ENCODE results near the gene TK1. TPM values are rescaled to one million over a fixed set of nuclear protein-coding genes. Genes with fewer than 3 reads are reported as not detected.

Gene TK1
- total and polyA plus RNA-seq, 7 donors, result 0.83 to 74.6 (median 6.9) TPM

GRCh38 chr17:78137392-78138203, 49.3 kb downstream of the TK1 start:
- H3K4me1 ChIP-seq, result peaks cover 0 to 13% (median 9%) of the 10 kb centered on the region in 4 donors
- intact Hi-C loops (cut with DNase I), result no loop called here
- no peaks in the 10 kb centered on the region for H3K9me3 ChIP-seq
- no peak for DNase-seq
- no peak overlapping the region for H3K4me3 ChIP-seq
- H3K36me3 ChIP-seq, result no peaks in the 10 kb centered on the region
- no peak for TF ChIP-seq POLR2AphosphoS5 (IDR thresholded peaks at IDR 0.05)
- TF ChIP-seq POLR2A (IDR thresholded peaks at IDR 0.05), result no peak
- TF ChIP-seq EP300 (IDR thresholded peaks at IDR 0.05), result no peak
- peaks cover 0 to 36% (median 23%) of the 10 kb centered on the region in 3 donors for H3K27me3 ChIP-seq
- WGBS, 2 donors, result 52 to 60% methylated on average over 26 of the region's 26 CpGs
- H3K27ac ChIP-seq, result no peak overlapping the region

- peaks cover 15 to 39% (median 33%) of the 10 kb centered on the region in 3 donors for H3K27me3 ChIP-seq
- H3K36me3 ChIP-seq, result no peaks in the 10 kb centered on the region
- no peak overlapping the region for H3K4me3 ChIP-seq
- TF ChIP-seq EP300 (IDR thresholded peaks at IDR 0.05) (no peak), POLR2A (IDR thresholded peaks at IDR 0.05) (no peak), CTCF (IDR thresholded peaks at IDR 0.05) (no peak), POLR2AphosphoS5 (IDR thresholded peaks at IDR 0.05) (no peak)
- intact Hi-C loops (cut with DNase I), result no loop called here
- H3K4me1 ChIP-seq, result peaks cover 0 to 25% (median 22%) of the 10 kb centered on the region in 4 donors
- DNase-seq, result no peak
- 94 to 96% methylated on average over 9 of the region's 9 CpGs for WGBS, 2 donors
- no peaks in the 10 kb centered on the region for H3K9me3 ChIP-seq
- no peak overlapping the region for H3K27ac ChIP-seq
These were observed 50.9 kb downstream of the TK1 start for GRCh38 chr17:78135858-78136500.

- TF ChIP-seq POLR2A (IDR thresholded peaks at IDR 0.05), result no peak
- no peak for TF ChIP-seq POLR2AphosphoS5 (IDR thresholded peaks at IDR 0.05)
- no peak for TF ChIP-seq EP300 (IDR thresholded peaks at IDR 0.05)
- no peak for TF ChIP-seq CTCF (IDR thresholded peaks at IDR 0.05)
- whole genome bisulfite sequencing, 2 donors, result 78 to 83% methylated on average over 9 of the region's 9 CpGs
These were observed 51.9 kb downstream of the TK1 start for GRCh38 chr17:78134899-78135385.

GRCh38 chr17:78133971-78134898, 52.6 kb downstream of the TK1 start:
- 46 to 48% methylated on average over 39 of the region's 39 CpGs for WGBS, 2 donors
- TF ChIP-seq EP300 (IDR thresholded peaks at IDR 0.05) (no peak), POLR2AphosphoS5 (IDR thresholded peaks at IDR 0.05) (no peak), CTCF (IDR thresholded peaks at IDR 0.05) (peak in 2 of 4 experiments; percentile 14 to 20), POLR2A (IDR thresholded peaks at IDR 0.05) (no peak)
- H3K27ac ChIP-seq, result no peak overlapping the region
- no peak for DNase-seq
- H3K36me3 ChIP-seq, result no peaks in the 10 kb centered on the region
- no peaks in the 10 kb centered on the region for H3K9me3 ChIP-seq
- H3K27me3 ChIP-seq, result peaks cover 16 to 49% (median 44%) of the 10 kb centered on the region in 3 donors
- peaks cover 0 to 22% (median 18%) of the 10 kb centered on the region in 4 donors for H3K4me1 ChIP-seq
- intact Hi-C loops (cut with DNase I), result no loop called here
- no peak overlapping the region for H3K4me3 ChIP-seq

More at GRCh38 chr17:78134899-78135385, 51.9 kb downstream of the TK1 start:
- intact Hi-C loops (cut with DNase I), result no loop called here
- no peak for DNase-seq
- H3K27me3 ChIP-seq, result peaks cover 16 to 42% (median 37%) of the 10 kb centered on the region in 3 donors
- H3K9me3 ChIP-seq, result no peaks in the 10 kb centered on the region
- H3K36me3 ChIP-seq, result no peaks in the 10 kb centered on the region
- H3K27ac ChIP-seq, result no peak overlapping the region
- H3K4me1 ChIP-seq, result peaks cover 0 to 20% (median 14%) of the 10 kb centered on the region in 4 donors
- H3K4me3 ChIP-seq, result no peak overlapping the region
